Measurements from ENCODE around the gene ABCG5.

- TF ChIP-seq SMC3 (IDR thresholded peaks at IDR 0.05; ENCODE audit: low read depth, low read length), result no peak
- TF ChIP-seq POLR2A (IDR thresholded peaks at IDR 0.05; ENCODE audit: low read depth, low read length), result no peak
- TF ChIP-seq, protein P1, sequence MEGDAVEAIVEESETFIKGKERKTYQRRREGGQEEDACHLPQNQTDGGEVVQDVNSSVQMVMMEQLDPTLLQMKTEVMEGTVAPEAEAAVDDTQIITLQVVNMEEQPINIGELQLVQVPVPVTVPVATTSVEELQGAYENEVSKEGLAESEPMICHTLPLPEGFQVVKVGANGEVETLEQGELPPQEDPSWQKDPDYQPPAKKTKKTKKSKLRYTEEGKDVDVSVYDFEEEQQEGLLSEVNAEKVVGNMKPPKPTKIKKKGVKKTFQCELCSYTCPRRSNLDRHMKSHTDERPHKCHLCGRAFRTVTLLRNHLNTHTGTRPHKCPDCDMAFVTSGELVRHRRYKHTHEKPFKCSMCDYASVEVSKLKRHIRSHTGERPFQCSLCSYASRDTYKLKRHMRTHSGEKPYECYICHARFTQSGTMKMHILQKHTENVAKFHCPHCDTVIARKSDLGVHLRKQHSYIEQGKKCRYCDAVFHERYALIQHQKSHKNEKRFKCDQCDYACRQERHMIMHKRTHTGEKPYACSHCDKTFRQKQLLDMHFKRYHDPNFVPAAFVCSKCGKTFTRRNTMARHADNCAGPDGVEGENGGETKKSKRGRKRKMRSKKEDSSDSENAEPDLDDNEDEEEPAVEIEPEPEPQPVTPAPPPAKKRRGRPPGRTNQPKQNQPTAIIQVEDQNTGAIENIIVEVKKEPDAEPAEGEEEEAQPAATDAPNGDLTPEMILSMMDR (conservative IDR thresholded peaks at IDR 0.05; ENCODE audit: low read depth, low read length), result no peak
- TF ChIP-seq MAFK (IDR thresholded peaks at IDR 0.05; ENCODE audit: low read depth, low read length), result no peak
- no peak for TF ChIP-seq CEBPB (IDR thresholded peaks at IDR 0.05; ENCODE audit: low read depth, low read length)
- TF ChIP-seq RAD21 (IDR thresholded peaks at IDR 0.05; ENCODE audit: low read length), result no peak
- TF ChIP-seq, protein P2, sequence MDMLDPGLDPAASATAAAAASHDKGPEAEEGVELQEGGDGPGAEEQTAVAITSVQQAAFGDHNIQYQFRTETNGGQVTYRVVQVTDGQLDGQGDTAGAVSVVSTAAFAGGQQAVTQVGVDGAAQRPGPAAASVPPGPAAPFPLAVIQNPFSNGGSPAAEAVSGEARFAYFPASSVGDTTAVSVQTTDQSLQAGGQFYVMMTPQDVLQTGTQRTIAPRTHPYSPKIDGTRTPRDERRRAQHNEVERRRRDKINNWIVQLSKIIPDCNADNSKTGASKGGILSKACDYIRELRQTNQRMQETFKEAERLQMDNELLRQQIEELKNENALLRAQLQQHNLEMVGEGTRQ (IDR thresholded peaks at IDR 0.05; ENCODE audit: low read depth, low read length), result no peak
- TF ChIP-seq NFE2L2 (IDR thresholded peaks at IDR 0.05; ENCODE audit: low read depth, low read length), result no peak
- no peak for TF ChIP-seq CHD1 (IDR thresholded peaks at IDR 0.05; ENCODE audit: low read depth, low read length)
- no peak for TF ChIP-seq BHLHE40 (IDR thresholded peaks at IDR 0.05; ENCODE audit: low read depth, low read length)
- no peak for TF ChIP-seq MXI1 (IDR thresholded peaks at IDR 0.05; ENCODE audit: borderline replicate concordance, low read depth, low read length)
- TF ChIP-seq, protein P3, sequence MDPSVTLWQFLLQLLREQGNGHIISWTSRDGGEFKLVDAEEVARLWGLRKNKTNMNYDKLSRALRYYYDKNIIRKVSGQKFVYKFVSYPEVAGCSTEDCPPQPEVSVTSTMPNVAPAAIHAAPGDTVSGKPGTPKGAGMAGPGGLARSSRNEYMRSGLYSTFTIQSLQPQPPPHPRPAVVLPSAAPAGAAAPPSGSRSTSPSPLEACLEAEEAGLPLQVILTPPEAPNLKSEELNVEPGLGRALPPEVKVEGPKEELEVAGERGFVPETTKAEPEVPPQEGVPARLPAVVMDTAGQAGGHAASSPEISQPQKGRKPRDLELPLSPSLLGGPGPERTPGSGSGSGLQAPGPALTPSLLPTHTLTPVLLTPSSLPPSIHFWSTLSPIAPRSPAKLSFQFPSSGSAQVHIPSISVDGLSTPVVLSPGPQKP (IDR thresholded peaks at IDR 0.05; ENCODE audit: borderline replicate concordance, low read depth, low read length), result no peak
Observed at GRCh38 chr2:43819491-43820163, 19.0 kb downstream of the ABCG5 start.

Data from IMR-90 (cell line).